ENCODE data around the gene C2orf76. TPM values are rescaled to one million over a fixed set of nuclear protein-coding genes. Genes with fewer than 3 reads are reported as not detected.

C2orf76 gene
- 8.3 and 12.3 TPM in 2 replicates for total RNA-seq (2013; cell fraction: nucleolus; rRNA removed)
- 19.3 and 25.1 TPM in 2 replicates for total RNA-seq (2014; rRNA removed)
- 21.0 and 23.3 TPM in 2 replicates for total RNA-seq (2014; rRNA removed; fragmentation: Illumina TruSeq; extraction: Trizol)
- 13.7 and 14.0 TPM in 2 replicates for total RNA-seq (2021)
- polyA plus RNA-seq (2011; ENCODE audit: low read depth), result 54.7 TPM
- polyA plus RNA-seq (2011; rRNA removed), result 27.2 and 30.7 TPM in 2 replicates
- polyA plus RNA-seq (2011; cell fraction: cytosol; rRNA removed), result 8.5 and 9.2 TPM in 2 replicates
- polyA plus RNA-seq (2011; cell fraction: nucleus; rRNA removed), result 6.0 and 7.6 TPM in 2 replicates
- polyA plus RNA-seq (2012), result 20.1 and 25.4 TPM in 2 replicates
- polyA plus RNA-seq (2014; fragmentation: Illumina TruSeq; extraction: Trizol), result 23.7 and 35.3 TPM in 2 replicates
- 10 to 100 TPM; 45.0 to 46.1 TPM for polyA plus RNA-seq (2014; fragmentation: Nextera tagmentation; extraction: Ambion mirVana)
- 21.1 and 21.5 TPM in 2 replicates for polyA plus RNA-seq (2014; rRNA removed)
- 10 to 100 TPM; 27.3 to 29.9 TPM for polyA plus RNA-seq (2016; fragmentation: Nextera tagmentation; extraction: Ambion mirVana)
- 4.8 and 8.6 TPM in 2 replicates for polyA minus RNA-seq (2011; rRNA and poly(A)+ RNA removed)
- 1.5 and 2.0 TPM in 2 replicates for polyA minus RNA-seq (2011; cell fraction: cytosol; rRNA and poly(A)+ RNA removed)
- 8.0 and 16.5 TPM in 2 replicates for polyA minus RNA-seq (2011; cell fraction: nucleus; rRNA and poly(A)+ RNA removed)
- Bru-seq, nascent RNA, result percentile 69 among the genes with signal in this experiment
- percentile 69 among the genes with signal in this experiment for BruChase-seq, experiment 1, labeled RNA remaining after a 6-hour chase
- percentile 64 among the genes with signal in this experiment for BruChase-seq, experiment 2, labeled RNA remaining after a 2-hour chase
- long read RNA-seq, experiment 1, partial matches to known transcripts, result 1 of 6 reads
- long read RNA-seq, experiment 1, other reads (novel, unspliced or antisense), result 1 of 6 reads
- long read RNA-seq, experiment 2, transcript C2orf76-201 (6 exons, 676 nt), result major isoform, 21 of 36 reads
- long read RNA-seq, experiment 2, partial matches to known transcripts, result 5 of 36 reads
- long read RNA-seq, experiment 2, other reads (novel, unspliced or antisense), result 10 of 36 reads

DNA sequence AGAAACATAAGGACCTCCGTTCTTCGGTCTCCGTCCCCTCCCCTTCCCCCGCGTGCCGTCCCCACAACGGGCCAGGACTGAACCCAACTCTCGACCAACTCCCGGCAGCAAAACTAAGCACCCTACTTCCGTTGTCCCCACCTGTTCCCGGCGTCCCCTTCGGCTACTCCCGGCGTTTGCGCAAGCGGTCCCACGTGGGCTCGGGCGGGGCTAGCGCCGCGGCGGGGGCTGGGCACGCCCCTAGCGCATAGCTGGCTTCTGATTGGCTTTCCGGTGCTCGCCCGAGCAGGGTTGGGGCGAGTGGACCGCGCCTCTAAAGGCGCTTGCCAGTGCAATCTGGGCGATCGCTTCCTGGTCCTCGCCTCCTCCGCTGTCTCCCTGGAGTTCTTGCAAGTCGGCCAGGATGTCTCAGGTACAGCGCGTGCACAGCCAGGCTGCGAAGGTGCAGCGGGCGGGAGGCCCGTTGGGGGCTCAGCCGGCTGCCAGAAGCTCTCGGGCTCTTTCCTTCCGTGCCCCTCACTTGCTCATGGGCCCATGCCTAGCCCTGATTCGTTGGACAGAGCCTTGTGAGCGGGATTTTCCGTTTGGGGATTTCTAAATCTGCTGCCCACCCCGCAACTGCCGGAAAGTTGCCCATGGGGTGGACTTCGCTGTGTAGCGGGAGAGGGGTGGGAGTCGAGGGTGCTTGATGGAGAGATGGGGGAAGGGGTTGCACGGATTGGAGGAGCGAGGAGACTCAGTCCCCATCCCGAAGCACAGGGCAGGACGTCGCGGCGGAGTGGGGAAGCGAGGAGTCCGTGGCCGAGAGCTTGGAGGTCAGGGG is at the start of gene C2orf76, which contains the start of gene DBI:
C2orf76 (minus strand) TSS at position 186 of the 823 bp plus-strand sequence. CDS start 26,875 bp downstream, outside the sequence.
DBI (plus strand) TSS at position 329 of the 823 bp plus-strand sequence; CDS start at position 404, 75 bp downstream.
- POLR2A ChIA-PET, result interaction anchor here (0.6 to 9.2 kb wide), 13 partner anchors 8 to 142 kb away, joined by 3 to 138 read pairs (median 5); no protein-coding TSS in a partner anchor
- ATAC-seq, result peak; percentile 94
- Histone ChIP-seq H3K27ac (ENCODE audit: control insufficient read depth, insufficient read depth) (peak within 1 kb of the TSS; percentile 92), H3K4me3 (peak within 1 kb of the TSS; percentile 89), H4K20me1 (ENCODE audit: control insufficient read depth, insufficient read depth) (peaks cover 6% of the 10 kb centered on the region; the same call in 1 of the 2 replicates), H3K4me1 (ENCODE audit: control insufficient read depth, insufficient read depth, low read length) (peaks cover 21% of the 10 kb centered on the region), H3K4me2 (ENCODE audit: control insufficient read depth, insufficient read depth) (peak within 1 kb of the TSS; percentile 44), H3K9me3 (replicated peaks; ENCODE audit: control insufficient read depth, insufficient read depth, low read length) (no peaks in the 10 kb centered on the region), H3K27me3 (replicated peaks in 1 of 2; ENCODE audit: control insufficient read depth in 2 of 2, insufficient read depth in 2 of 2, low read length in 1 of 2) (no peaks in the 10 kb centered on the region), H3K9ac (ENCODE audit: control insufficient read depth, insufficient read depth, low read length) (peak within 1 kb of the TSS; percentile 92), H2AFZ (ENCODE audit: control insufficient read depth, low read depth, low read length) (peak within 1 kb of the TSS; percentile 84), H3K79me2 (ENCODE audit: control insufficient read depth, insufficient read depth, low read length) (peaks cover 66% of the 10 kb centered on the region), H3K36me3 (ENCODE audit: control insufficient read depth in 2 of 2, insufficient read depth in 2 of 2, low read length in 1 of 2) (peaks cover 10 to 20% of the 10 kb centered on the region in 2 experiments)
- SMC1A ChIA-PET (ENCODE audit: uncharacterized antibody, unreplicated experiment), result interaction anchor here (0.7 to 9.4 kb wide), 13 partner anchors 11 to 101 kb away, joined by 3 to 120 read pairs (median 6); no protein-coding TSS in a partner anchor
- FAIRE-seq, result peak; percentile 68
- in situ Hi-C loops (cut with MboI), result no loop called here
- BruUV-seq (replicated peaks), result TSS peak; percentile 64
- CTCF ChIA-PET, result interaction anchor here (0.6 to 4.0 kb wide), 8 partner anchors 15 to 101 kb away, joined by 3 to 31 read pairs (median 4); no protein-coding TSS in a partner anchor
- under 1% methylated on average over 61 of the region's 65 CpGs for WGBS (ENCODE audit: insufficient coverage, insufficient replicate concordance, low lambda C conversion rate, missing lambda C conversion rate)
- intact Hi-C loops (cut with micrococcal nuclease; ENCODE audit: unreplicated experiment), result loop anchor here (2.0 kb wide), 1 partner anchor 14 kb away; no protein-coding TSS in a partner anchor
- RAD21 ChIA-PET (ENCODE audit: unreplicated experiment), result interaction anchor here (0.8 to 3.0 kb wide), 11 partner anchors 10 to 121 kb away, joined by 3 to 34 read pairs (median 5); no protein-coding TSS in a partner anchor
- peak; percentile 90 for DNase-seq (ENCODE audit: low read depth, low spot score)
- TF ChIP-seq, protein P1, sequence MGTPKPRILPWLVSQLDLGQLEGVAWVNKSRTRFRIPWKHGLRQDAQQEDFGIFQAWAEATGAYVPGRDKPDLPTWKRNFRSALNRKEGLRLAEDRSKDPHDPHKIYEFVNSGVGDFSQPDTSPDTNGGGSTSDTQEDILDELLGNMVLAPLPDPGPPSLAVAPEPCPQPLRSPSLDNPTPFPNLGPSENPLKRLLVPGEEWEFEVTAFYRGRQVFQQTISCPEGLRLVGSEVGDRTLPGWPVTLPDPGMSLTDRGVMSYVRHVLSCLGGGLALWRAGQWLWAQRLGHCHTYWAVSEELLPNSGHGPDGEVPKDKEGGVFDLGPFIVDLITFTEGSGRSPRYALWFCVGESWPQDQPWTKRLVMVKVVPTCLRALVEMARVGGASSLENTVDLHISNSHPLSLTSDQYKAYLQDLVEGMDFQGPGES (IDR thresholded peaks at IDR 0.05), result no peak
- TF ChIP-seq ZNF274 (IDR thresholded peaks at IDR 0.05; ENCODE audit: insufficient read depth, insufficient read length) (no peak), STAT3 (IDR thresholded peaks at IDR 0.05; ENCODE audit: low read depth, low read length) (no peak), MYC (IDR thresholded peaks at IDR 0.05; ENCODE audit: insufficient read depth, insufficient read length, insufficient replicate concordance, low read length, severe bottlenecking) (no peak), CREB1 (IDR thresholded peaks at IDR 0.05; ENCODE audit: low read depth) (peak; percentile 77), SMAD1 (IDR thresholded peaks at IDR 0.05; ENCODE audit: low read depth, partially characterized antibody) (peak; percentile 56), FOXM1 (IDR thresholded peaks at IDR 0.05; ENCODE audit: low read depth, low read length) (no peak), IKZF1 (conservative IDR thresholded peaks at IDR 0.05) (peak; percentile 69), STAT1 (conservative IDR thresholded peaks at IDR 0.05) (no peak)
- TF ChIP-seq, protein P2, sequence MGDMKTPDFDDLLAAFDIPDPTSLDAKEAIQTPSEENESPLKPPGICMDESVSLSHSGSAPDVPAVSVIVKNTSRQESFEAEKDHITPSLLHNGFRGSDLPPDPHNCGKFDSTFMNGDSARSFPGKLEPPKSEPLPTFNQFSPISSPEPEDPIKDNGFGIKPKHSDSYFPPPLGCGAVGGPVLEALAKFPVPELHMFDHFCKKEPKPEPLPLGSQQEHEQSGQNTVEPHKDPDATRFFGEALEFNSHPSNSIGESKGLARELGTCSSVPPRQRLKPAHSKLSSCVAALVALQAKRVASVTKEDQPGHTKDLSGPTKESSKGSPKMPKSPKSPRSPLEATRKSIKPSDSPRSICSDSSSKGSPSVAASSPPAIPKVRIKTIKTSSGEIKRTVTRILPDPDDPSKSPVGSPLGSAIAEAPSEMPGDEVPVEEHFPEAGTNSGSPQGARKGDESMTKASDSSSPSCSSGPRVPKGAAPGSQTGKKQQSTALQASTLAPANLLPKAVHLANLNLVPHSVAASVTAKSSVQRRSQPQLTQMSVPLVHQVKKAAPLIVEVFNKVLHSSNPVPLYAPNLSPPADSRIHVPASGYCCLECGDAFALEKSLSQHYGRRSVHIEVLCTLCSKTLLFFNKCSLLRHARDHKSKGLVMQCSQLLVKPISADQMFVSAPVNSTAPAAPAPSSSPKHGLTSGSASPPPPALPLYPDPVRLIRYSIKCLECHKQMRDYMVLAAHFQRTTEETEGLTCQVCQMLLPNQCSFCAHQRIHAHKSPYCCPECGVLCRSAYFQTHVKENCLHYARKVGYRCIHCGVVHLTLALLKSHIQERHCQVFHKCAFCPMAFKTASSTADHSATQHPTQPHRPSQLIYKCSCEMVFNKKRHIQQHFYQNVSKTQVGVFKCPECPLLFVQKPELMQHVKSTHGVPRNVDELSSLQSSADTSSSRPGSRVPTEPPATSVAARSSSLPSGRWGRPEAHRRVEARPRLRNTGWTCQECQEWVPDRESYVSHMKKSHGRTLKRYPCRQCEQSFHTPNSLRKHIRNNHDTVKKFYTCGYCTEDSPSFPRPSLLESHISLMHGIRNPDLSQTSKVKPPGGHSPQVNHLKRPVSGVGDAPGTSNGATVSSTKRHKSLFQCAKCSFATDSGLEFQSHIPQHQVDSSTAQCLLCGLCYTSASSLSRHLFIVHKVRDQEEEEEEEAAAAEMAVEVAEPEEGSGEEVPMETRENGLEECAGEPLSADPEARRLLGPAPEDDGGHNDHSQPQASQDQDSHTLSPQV (IDR thresholded peaks at IDR 0.05), result no peak
- TF ChIP-seq, protein P3, sequence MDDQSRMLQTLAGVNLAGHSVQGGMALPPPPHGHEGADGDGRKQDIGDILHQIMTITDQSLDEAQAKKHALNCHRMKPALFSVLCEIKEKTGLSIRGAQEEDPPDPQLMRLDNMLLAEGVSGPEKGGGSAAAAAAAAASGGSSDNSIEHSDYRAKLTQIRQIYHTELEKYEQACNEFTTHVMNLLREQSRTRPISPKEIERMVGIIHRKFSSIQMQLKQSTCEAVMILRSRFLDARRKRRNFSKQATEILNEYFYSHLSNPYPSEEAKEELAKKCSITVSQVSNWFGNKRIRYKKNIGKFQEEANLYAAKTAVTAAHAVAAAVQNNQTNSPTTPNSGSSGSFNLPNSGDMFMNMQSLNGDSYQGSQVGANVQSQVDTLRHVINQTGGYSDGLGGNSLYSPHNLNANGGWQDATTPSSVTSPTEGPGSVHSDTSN (IDR thresholded peaks at IDR 0.05; ENCODE audit: insufficient replicate concordance, low read depth, low read length), result no peak

Measured in GM12878 (cell line).